GM06990 (cell line): ENCODE data around the gene ELP6.
"Not testable (repeated sequence)": the region's sequence is repeated elsewhere in the genome, so short reads cannot be mapped to it uniquely, and the experiment has no call there.

Experiments
- DNase-seq: peaks from one replicate; pipeline ENCODE4 v3.0.0-alpha.2; 2011; ENCODE audit not compliant: insufficient read length; ENCODE audit errors: extremely low read depth
- H3K27me3 ChIP-seq: replicated peaks from 2 replicates; pipeline ENCODE4 v1.6.0; 2011; ENCODE audit warnings: low read length; ENCODE audit not compliant: control insufficient read depth, insufficient read depth
- H3K36me3 ChIP-seq: 2 replicates; pipeline ENCODE4 v1.5.1; 2011; ENCODE audit warnings: low read length; ENCODE audit not compliant: control insufficient read depth, insufficient read depth
- H3K4me3 ChIP-seq: replicated peaks from 2 replicates; pipeline ENCODE4 v1.5.1; 2011; ENCODE audit warnings: low read depth, mild to moderate bottlenecking, control low read depth, low read length
- CTCF ChIP-seq: IDR thresholded peaks from 2 replicates; pipeline ENCODE4 v1.5.1; 2011; ENCODE audit warnings: low read length, control low read depth, mild to moderate bottlenecking, inconsistent platforms; ENCODE audit not compliant: insufficient read depth, poor library complexity, severe bottlenecking

ELP6 gene

GRCh38 chr3:47520756-47521155, 7.2 kb upstream of the ELP6 start:
- no peak overlapping the region for H3K4me3 ChIP-seq
- no peaks in the 10 kb centered on the region for H3K36me3 ChIP-seq
- TF ChIP-seq CTCF = no peak
- H3K27me3 ChIP-seq = no peaks in the 10 kb centered on the region
- no peak for DNase-seq

GRCh38 chr3:47517937-47518336, 4.4 kb upstream of the ELP6 start:
- Histone ChIP-seq H3K36me3 (no peaks in the 10 kb centered on the region), H3K27me3 (no peaks in the 10 kb centered on the region), H3K4me3 (no peak overlapping the region)
- no peak for TF ChIP-seq CTCF
- DNase-seq = no peak

- Histone ChIP-seq H3K36me3 (no peaks in the 10 kb centered on the region; the same call in 1 of the 2 replicates), H3K4me3 (no peak overlapping the region), H3K27me3 (no peaks in the 10 kb centered on the region)
- TF ChIP-seq CTCF = no peak
- no peak for DNase-seq
Measured at GRCh38 chr3:47515864-47516319, 2.4 kb upstream of the ELP6 start.

GRCh38 chr3:47515100-47515499, 1.6 kb upstream of the ELP6 start:
- no peak for TF ChIP-seq CTCF
- Histone ChIP-seq H3K27me3 (no peaks in the 10 kb centered on the region), H3K4me3 (no peak overlapping the region), H3K36me3 (peaks cover 2% of the 10 kb centered on the region)
- no peak for DNase-seq

- Histone ChIP-seq H3K27me3 (no peaks in the 10 kb centered on the region), H3K36me3 (peaks cover 4% of the 10 kb centered on the region), H3K4me3 (peak overlapping the region; percentile 76)
- peak; percentile 55 for DNase-seq
- no peak for TF ChIP-seq CTCF
Measured at GRCh38 chr3:47512416-47513124, 942 bp downstream of the ELP6 start.

- not testable (repeated sequence) for H3K27me3 ChIP-seq, H3K4me3 ChIP-seq, DNase-seq
- H3K36me3 ChIP-seq = peaks cover 24% of the 10 kb centered on the region
Measured at GRCh38 chr3:47505267-47505666, 8.2 kb downstream of the ELP6 start.
